Measurements from ENCODE around the gene ATP2A3. TPM values are rescaled to one million over a fixed set of nuclear protein-coding genes. Genes with fewer than 3 reads are reported as not detected.
"Not testable (repeated sequence)": the region's sequence is repeated elsewhere in the genome, so short reads cannot be mapped to it uniquely, and the experiment has no call there.

Gene ATP2A3
- total RNA-seq, 1 experiment from 2014 or later, result 4.4 TPM

GRCh38 chr17:3994221-3994576, 30.0 kb upstream of the ATP2A3 start:
- intact Hi-C loops (cut with micrococcal nuclease; ENCODE audit: unreplicated experiment), result no loop called here

GRCh38 chr17:3993493-3994220, 29.4 kb upstream of the ATP2A3 start:
- Histone ChIP-seq H3K27me3 (ENCODE audit: insufficient read depth, low read depth) (peaks cover 9% of the 10 kb centered on the region; the same call in 1 of the 2 replicates), H2AFZ (no peak overlapping the region), H3K9me3 (ENCODE audit: insufficient read depth, low read depth) (no peaks in the 10 kb centered on the region), H3K27ac (no peak overlapping the region), H3K4me1 (replicated peaks; ENCODE audit: insufficient read depth) (no peaks in the 10 kb centered on the region), H3K4me2 (no peak overlapping the region), H3K36me3 (ENCODE audit: low read depth) (no peaks in the 10 kb centered on the region), H3K4me3 (no peak overlapping the region), H3K9me2 (ENCODE audit: insufficient read depth) (no peaks in the 10 kb centered on the region), H3K79me2 (ENCODE audit: low read depth) (no peaks in the 10 kb centered on the region), H3F3A (ENCODE audit: insufficient read depth, low read depth) (no peaks in the 10 kb centered on the region), H4K20me1 (ENCODE audit: insufficient read depth) (no peaks in the 10 kb centered on the region)
- ChIA-PET CTCF (no interaction called here), POLR2A (ENCODE audit: unreplicated experiment) (no interaction called here)
- intact Hi-C loops (cut with micrococcal nuclease; ENCODE audit: unreplicated experiment), result no loop called here
- TF ChIP-seq EZH2 (IDR thresholded peaks at IDR 0.05; ENCODE audit: low read depth), result no peak
- TF ChIP-seq, protein P1, sequence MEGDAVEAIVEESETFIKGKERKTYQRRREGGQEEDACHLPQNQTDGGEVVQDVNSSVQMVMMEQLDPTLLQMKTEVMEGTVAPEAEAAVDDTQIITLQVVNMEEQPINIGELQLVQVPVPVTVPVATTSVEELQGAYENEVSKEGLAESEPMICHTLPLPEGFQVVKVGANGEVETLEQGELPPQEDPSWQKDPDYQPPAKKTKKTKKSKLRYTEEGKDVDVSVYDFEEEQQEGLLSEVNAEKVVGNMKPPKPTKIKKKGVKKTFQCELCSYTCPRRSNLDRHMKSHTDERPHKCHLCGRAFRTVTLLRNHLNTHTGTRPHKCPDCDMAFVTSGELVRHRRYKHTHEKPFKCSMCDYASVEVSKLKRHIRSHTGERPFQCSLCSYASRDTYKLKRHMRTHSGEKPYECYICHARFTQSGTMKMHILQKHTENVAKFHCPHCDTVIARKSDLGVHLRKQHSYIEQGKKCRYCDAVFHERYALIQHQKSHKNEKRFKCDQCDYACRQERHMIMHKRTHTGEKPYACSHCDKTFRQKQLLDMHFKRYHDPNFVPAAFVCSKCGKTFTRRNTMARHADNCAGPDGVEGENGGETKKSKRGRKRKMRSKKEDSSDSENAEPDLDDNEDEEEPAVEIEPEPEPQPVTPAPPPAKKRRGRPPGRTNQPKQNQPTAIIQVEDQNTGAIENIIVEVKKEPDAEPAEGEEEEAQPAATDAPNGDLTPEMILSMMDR (conservative IDR thresholded peaks at IDR 0.05), result no peak
- no peak for DNase-seq
- no TSS peak for BruUV-seq (replicated peaks)

More at GRCh38 chr17:3994221-3994576, 30.0 kb upstream of the ATP2A3 start:
- no peak overlapping the region for H2AFZ ChIP-seq
- H3K36me3 ChIP-seq (ENCODE audit: low read depth), result no peaks in the 10 kb centered on the region
- BruUV-seq (replicated peaks), result no TSS peak
- ChIA-PET CTCF (no interaction called here), POLR2A (ENCODE audit: unreplicated experiment) (no interaction called here)
- peaks cover 9% of the 10 kb centered on the region; the same call in 1 of the 2 replicates for H3K27me3 ChIP-seq (ENCODE audit: insufficient read depth, low read depth)
- H3K79me2 ChIP-seq (ENCODE audit: low read depth), result no peaks in the 10 kb centered on the region
- H3K4me3 ChIP-seq, result no peak overlapping the region
- H4K20me1 ChIP-seq (ENCODE audit: insufficient read depth), result no peaks in the 10 kb centered on the region
- DNase-seq, result no peak
- no peaks in the 10 kb centered on the region for H3K9me3 ChIP-seq (ENCODE audit: insufficient read depth, low read depth)
- no peak overlapping the region for H3K27ac ChIP-seq
- H3F3A ChIP-seq (ENCODE audit: insufficient read depth, low read depth), result no peaks in the 10 kb centered on the region
- no peaks in the 10 kb centered on the region for H3K9me2 ChIP-seq (ENCODE audit: insufficient read depth)
- no peaks in the 10 kb centered on the region for H3K4me1 ChIP-seq (replicated peaks; ENCODE audit: insufficient read depth)
- TF ChIP-seq, protein P1 (conservative IDR thresholded peaks at IDR 0.05), result no peak
- no peak for TF ChIP-seq EZH2 (IDR thresholded peaks at IDR 0.05; ENCODE audit: low read depth)
- H3K4me2 ChIP-seq, result no peak overlapping the region

DNA sequence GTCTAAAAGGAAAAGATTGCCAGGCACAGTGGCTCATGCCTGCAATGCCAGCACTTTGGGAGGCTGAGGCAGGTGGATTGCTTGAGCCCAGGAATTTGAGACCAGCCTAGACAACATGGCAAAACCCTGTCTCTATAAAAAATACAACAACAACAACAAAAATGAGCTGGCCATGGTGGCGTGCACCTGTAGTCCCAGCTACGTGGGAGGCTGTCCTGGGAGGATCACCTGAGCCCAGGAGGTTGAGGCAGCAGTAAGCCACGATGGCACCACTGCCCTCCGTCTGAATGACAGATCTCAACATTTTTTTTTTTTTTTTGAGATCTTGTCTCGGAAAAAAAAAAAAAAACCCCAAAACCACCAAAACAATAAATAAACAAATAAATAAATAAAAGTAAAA, 28.1 kb upstream of the ATP2A3 start:
- DNase-seq, result no peak
- ChIA-PET CTCF (no interaction called here), POLR2A (ENCODE audit: unreplicated experiment) (no interaction called here)
- no peak for TF ChIP-seq EZH2 (IDR thresholded peaks at IDR 0.05; ENCODE audit: low read depth)
- TF ChIP-seq, protein P1 (conservative IDR thresholded peaks at IDR 0.05), result no peak
- Histone ChIP-seq H3K4me2 (no peak overlapping the region), H3K36me3 (ENCODE audit: low read depth) (no peaks in the 10 kb centered on the region), H3K9me2 (ENCODE audit: insufficient read depth) (no peaks in the 10 kb centered on the region), H3K9me3 (ENCODE audit: insufficient read depth, low read depth) (no peaks in the 10 kb centered on the region), H3K4me1 (replicated peaks; ENCODE audit: insufficient read depth) (no peaks in the 10 kb centered on the region), H3K27me3 (ENCODE audit: insufficient read depth, low read depth) (peaks cover 9% of the 10 kb centered on the region; the same call in 1 of the 2 replicates), H3F3A (ENCODE audit: insufficient read depth, low read depth) (no peaks in the 10 kb centered on the region), H3K79me2 (ENCODE audit: low read depth) (no peaks in the 10 kb centered on the region), H4K20me1 (ENCODE audit: insufficient read depth) (no peaks in the 10 kb centered on the region), H2AFZ (no peak overlapping the region), H3K27ac (no peak overlapping the region), H3K4me3 (no peak overlapping the region)
- BruUV-seq (replicated peaks), result no TSS peak
- intact Hi-C loops (cut with micrococcal nuclease; ENCODE audit: unreplicated experiment), result no loop called here

DNA sequence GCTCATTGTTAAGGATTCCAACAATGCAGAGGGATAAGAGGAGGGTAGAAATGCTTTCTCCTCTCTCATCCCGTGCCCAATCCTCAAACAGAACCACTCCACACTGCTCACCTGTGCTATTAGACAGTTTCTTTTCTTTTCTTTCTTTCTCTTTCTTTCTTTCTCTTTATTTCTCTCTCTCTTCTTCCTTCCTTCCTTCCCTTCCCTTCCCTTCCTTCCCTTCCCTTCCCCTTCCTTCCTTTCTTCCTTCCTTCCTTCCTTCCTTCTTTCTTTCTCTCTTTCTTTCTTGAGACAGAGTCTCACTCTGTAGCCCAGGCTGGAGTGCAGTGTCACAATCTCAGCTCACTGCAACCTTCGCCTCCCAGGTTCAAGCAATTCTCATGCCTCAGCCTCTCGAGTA, 27.5 kb upstream of the ATP2A3 start:
- DNase-seq; BruUV-seq (replicated peaks): not testable (repeated sequence)
- CTCF ChIA-PET, result interaction anchor here (0.6 kb wide), 1 partner anchor 656 kb away, joined by 4 read pairs; no protein-coding TSS in a partner anchor

More for the DNA sequence above, 27.5 kb upstream of the ATP2A3 start:
- H3K9me3 ChIP-seq (ENCODE audit: insufficient read depth, low read depth); H3K4me3 ChIP-seq; H4K20me1 ChIP-seq (ENCODE audit: insufficient read depth); H3K79me2 ChIP-seq (ENCODE audit: low read depth); H2AFZ ChIP-seq; H3K9me2 ChIP-seq (ENCODE audit: insufficient read depth); H3K36me3 ChIP-seq (ENCODE audit: low read depth); H3K27ac ChIP-seq; H3K4me2 ChIP-seq; intact Hi-C loops (cut with micrococcal nuclease; ENCODE audit: unreplicated experiment); H3K4me1 ChIP-seq (replicated peaks; ENCODE audit: insufficient read depth); POLR2A ChIA-PET (ENCODE audit: unreplicated experiment); H3F3A ChIP-seq (ENCODE audit: insufficient read depth, low read depth): not testable (repeated sequence)
- peaks cover 11% of the 10 kb centered on the region for H3K27me3 ChIP-seq (ENCODE audit: insufficient read depth, low read depth)
